Right hindlimb (tissue), 1 donor: Measurements from ENCODE around the gene FAM149A.

Experiments
- DNase-seq: peaks from one replicate; pipeline ENCODE4 v3.0.0-alpha.2; 2018

The FAM149A gene

GRCh38 chr4:186159613-186160012 is 55.1 kb downstream of the FAM149A start:
- DNase-seq, result no peak

GRCh38 chr4:186161138-186161537 is 56.6 kb downstream of the FAM149A start:
- no peak for DNase-seq

- no peak for DNase-seq
Observed at GRCh38 chr4:186166852-186167512, 62.5 kb downstream of the FAM149A start.

GRCh38 chr4:186167605-186168004 is 63.1 kb downstream of the FAM149A start:
- DNase-seq, result no peak

DNA sequence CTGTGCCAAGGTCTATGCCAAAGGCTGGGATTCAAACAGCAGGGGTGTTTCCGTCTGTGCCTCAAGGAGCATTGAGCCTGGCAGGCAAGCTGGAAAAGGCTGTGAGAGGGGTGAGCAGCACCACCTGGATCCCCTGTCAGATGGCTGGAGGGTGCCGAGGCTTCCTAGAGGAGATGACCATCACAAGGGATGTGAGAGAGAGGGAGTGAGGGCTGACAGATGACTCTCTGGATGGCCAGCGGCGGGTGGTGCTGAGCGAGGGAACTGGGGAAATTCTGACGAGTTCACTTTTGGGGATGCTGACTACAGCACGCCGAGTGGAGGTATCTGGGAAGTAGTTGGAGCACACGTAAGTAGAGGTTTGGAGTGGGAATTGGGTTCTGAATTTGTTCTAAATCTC is 64.2 kb downstream of the FAM149A start:
- no peak for DNase-seq

DNA sequence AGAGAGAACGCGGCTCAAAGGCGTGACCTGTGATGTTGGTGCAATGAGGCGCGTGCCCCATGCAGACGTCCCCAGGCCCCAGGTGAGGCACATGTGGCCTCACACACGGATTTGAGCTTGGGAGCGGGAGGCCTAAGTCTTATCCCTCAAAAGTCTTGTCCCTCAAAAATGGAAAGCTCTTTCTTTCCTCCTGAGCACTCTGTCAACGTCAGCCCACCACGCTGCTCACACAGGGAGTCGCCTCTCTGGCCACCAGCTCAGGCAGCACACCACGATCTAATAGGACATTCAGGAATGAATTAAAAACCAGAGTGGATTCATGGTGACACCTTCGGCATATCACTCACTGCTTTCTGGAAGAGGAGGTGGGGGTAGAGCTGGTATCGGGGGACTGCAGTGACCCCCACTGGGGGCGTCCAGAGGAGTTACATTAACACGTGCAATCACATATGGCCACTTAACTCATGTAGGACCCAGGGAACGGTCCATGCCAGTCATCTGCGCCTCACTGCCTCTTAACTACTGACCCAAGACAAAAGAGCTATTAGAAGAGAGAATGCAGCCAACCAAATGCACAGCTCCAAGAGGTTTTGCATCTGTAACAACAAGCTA is 64.9 kb downstream of the FAM149A start:
- DNase-seq, result no peak

DNA sequence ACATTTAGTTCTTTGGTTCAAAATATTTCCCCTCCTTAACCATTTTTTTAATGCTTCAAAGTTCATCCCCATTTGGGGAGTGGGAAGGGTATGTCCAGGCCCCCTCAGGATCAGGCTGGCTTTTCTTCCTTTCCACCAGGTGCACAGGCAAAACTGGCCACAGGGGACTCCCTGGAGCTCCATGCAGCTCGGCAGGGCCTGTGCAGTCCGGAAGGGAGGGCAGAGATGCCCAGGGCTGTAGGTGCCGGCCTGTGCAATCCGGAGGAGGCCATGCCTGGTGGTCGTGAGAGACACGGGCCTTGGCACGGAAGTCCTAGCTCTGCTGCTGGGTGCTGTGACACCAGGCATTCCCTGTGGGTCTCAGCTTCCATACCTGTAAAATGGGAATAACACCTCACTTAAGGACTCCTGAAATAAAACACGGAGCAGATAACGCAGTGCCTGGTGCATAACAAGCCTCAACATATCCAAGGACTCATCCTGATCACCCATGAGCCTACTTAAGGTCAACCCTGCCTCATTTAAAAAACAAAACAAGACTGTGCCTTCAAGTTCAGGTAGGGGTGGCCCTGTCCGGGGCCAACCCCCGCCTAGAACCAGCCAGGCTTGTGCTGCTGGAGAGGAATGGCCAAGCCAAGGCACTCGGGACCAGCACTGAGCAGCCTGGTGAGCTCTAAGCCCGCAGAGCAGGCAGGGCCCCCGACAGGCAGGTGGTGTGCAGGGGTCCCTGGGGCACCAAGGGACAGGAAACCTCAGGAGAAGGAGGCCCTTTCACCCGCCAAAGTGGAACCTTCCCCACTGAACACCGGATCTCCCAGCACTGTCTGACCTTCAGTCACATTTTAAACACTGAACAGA is 65.7 kb downstream of the FAM149A start:
- no peak for DNase-seq

- DNase-seq, result no peak
Observed at GRCh38 chr4:186170966-186171365, 66.5 kb downstream of the FAM149A start.

GRCh38 chr4:186172546-186172945 is 68.0 kb downstream of the FAM149A start:
- no peak for DNase-seq

DNA sequence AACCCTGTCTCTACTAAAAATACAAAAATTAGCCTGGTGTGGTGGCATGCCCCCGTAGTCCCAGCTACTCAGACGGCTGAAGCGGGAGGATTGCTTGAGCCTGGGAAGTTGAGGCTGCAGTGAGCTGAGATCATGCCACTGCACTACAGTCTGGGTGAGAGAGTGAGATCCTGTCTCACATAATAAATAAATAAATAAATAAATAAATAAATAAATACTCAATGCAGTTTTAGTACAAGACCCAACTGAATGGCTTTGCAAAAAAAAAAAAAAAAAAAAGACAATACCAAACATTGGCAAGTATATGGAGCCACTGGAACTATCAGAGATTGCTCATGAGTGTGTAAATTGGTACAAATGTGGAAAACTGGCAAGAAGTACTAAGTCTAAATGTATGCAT is 83.6 kb downstream of the FAM149A start:
- no peak for DNase-seq

- DNase-seq, result no peak
Observed at GRCh38 chr4:186189656-186190055, 85.2 kb downstream of the FAM149A start.

DNA sequence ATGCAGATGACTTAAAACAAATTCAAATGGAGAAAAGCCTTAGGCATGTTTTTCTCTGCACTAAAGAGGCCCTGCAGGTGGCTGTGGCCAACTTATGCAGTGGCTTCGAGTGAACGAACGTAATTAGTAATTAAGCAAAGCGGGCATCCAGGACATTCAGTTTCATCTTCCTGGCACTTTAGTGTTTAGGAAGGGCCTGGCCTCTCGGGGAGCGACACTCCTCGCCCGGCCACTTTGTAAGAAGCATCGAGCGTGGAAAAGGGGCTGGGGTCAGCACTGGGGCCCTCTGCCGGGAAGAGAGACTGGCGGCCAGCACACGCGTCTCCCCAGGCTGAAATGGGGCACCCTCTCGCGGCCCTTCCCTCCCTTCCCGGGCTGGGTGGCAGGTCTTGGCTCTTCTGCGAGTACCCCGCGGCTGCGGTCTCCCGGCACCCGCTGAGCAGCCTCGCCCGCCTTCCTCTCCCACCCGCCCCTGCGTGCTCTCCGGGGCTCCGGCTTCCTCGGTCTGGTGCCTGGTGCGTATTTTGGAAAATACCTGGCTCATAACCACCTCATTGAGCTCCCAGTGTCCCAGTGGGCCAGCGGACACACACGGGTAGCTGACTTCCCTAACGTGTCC is 86.2 kb downstream of the FAM149A start:
- DNase-seq, result no peak

- peak; percentile 77 for DNase-seq
Observed at GRCh38 chr4:186191200-186192065, 86.9 kb downstream of the FAM149A start, which contains the start of gene CYP4V2. TSS of gene CYP4V2 (plus strand) at chr4:186191567. CDS start at chr4:186191824, 257 bp downstream.

DNA sequence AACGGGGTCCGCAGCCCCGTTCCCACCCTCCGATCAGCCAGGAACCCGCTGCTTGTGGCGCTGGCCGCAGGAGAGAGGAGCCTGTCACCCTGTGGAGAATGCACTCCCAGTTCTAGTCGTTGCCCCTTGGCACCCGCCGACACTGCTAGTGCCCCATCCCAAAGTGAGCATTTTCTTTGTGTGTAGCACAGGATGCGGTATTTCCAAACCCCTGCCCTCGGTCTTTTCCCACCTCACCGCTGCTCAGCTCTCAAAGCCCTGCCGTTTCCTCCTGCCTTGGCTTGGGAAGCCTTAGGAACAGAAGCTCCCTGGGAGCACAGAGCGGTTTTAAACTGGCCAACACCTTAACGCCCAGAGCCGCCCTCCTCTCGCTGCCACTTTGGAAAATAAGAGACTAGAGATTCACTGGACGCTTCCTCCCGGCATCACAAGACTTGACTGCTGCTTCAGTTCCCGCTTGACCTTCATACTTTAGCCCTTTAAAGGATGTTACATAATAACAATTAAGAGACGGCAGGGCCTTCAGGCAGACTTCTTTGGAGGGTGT is 87.6 kb downstream of the FAM149A start:
- peak; percentile 52 for DNase-seq

GRCh38 chr4:186193851-186194250 is 89.3 kb downstream of the FAM149A start:
- no peak for DNase-seq

GRCh38 chr4:186196063-186196462 is 91.6 kb downstream of the FAM149A start:
- DNase-seq, result no peak

DNA sequence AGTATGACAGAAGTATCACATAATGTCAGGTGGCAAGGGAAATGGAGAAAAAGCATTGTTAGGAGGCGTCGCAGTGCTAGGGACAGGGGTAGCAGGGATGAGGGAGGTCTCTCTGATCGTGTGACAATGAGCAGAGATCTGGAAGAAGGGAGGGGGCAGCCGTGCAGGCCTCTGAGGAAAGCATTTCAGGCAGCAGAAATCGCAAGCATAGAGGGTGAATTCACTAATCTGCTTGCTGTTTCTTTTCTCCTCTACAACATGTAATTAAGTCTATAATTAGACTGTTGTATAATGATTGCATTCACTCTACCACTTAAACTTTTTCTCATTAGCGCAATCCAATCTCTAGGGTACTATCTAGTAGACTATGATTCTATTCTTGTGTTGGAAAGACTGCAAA is 96.0 kb downstream of the FAM149A start:
- DNase-seq, result no peak

DNA sequence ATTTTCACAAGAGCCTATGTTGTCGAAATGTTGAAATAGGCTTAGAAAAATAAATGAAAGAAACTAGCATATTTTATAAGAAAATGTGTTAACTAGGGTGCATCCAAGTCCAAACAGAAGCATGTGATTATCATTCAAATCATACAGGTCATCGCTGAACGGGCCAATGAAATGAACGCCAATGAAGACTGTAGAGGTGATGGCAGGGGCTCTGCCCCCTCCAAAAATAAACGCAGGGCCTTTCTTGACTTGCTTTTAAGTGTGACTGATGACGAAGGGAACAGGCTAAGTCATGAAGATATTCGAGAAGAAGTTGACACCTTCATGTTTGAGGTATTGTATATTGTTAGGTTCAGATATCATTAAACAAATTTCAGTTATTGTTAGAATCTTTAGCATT is 96.5 kb downstream of the FAM149A start:
- DNase-seq, result no peak

DNA sequence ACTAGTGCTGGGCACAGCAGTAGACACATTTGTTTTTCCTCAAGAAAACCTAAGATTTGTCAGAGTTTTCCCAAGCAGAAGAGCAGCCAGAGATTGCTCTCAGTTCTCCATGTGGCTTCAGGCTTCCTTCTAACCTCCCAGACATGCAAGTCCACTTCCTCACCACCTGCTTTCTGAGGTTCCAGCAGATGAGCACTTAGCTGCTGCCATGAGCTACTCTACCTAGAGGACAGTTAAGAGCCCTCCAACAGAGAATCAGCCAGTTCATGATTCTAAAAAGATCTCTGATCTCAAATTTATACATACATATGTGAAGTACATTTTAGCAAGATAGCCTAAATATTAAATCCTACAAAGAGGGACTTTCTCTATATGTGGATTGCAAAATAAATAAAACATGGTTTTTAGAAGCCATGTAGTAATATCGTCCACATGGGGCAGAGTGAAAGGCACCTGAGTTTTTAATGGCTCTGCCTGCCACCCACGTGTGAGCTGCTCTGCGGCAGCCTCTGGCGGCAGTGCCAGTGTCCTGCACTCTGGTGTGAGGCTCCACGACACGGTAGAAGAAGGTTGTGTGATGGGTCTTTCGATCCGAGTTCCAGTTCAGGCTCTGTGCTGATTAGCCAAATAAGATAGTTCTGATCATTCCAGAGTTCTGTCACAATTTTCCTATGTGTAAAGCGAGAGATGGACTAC is 97.2 kb downstream of the FAM149A start:
- DNase-seq, result no peak

DNA sequence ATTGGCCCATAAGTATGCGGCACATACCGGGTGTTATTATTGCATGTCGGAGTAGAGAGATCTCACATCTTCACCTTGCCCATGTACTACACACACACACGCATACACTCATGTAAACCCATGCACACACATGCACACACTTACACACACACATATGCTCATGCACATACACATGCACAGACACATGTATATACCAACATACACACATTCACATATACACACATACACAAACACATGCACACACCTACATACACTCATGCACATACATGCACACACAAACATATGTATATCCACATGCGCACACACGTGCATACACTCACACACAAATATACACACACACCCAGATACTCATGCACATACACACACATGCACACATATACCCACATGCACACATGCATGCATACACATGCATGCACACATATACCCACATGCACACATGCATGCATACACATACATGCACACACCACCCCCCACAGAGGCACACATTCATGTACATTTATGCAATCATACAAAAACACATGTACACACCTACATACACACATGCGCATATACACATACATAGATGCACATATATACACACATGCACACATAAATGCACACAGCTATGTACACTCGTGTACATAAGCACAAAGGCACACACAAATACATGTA is 98.1 kb downstream of the FAM149A start:
- DNase-seq, result no peak

GRCh38 chr4:186203406-186203805 is 98.9 kb downstream of the FAM149A start:
- no peak for DNase-seq
